ENCODE results near the gene IL6ST. TPM values are rescaled to one million over a fixed set of nuclear protein-coding genes. Genes with fewer than 3 reads are reported as not detected.
"Not testable (repeated sequence)": the region's sequence is repeated elsewhere in the genome, so short reads cannot be mapped to it uniquely, and the experiment has no call there.

The IL6ST gene
- total and polyA plus RNA-seq, 9 donors: 45.9 to 406 (median 169) TPM

DNA sequence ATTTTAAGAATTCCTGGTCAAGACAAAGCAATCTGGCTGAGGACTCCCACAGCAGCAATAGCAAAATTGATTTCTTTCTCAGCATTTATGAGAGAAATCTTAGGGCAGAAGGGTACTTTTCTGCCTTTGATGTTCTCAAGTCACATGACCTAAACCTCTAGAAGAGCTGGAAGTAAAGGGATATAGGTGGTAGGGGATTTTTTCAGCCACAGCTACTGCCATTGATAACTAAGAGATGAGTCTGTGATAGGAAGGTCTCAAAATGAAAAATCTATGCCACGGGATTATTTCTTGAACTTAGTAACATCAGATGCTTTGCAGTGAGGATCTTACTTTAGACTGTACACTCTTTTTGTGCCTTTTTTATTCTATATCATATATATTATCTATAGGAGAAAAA is 35.6 kb downstream of the IL6ST start:
- no peaks in the 10 kb centered on the region for H3K27me3 ChIP-seq
- TF ChIP-seq, protein P1, sequence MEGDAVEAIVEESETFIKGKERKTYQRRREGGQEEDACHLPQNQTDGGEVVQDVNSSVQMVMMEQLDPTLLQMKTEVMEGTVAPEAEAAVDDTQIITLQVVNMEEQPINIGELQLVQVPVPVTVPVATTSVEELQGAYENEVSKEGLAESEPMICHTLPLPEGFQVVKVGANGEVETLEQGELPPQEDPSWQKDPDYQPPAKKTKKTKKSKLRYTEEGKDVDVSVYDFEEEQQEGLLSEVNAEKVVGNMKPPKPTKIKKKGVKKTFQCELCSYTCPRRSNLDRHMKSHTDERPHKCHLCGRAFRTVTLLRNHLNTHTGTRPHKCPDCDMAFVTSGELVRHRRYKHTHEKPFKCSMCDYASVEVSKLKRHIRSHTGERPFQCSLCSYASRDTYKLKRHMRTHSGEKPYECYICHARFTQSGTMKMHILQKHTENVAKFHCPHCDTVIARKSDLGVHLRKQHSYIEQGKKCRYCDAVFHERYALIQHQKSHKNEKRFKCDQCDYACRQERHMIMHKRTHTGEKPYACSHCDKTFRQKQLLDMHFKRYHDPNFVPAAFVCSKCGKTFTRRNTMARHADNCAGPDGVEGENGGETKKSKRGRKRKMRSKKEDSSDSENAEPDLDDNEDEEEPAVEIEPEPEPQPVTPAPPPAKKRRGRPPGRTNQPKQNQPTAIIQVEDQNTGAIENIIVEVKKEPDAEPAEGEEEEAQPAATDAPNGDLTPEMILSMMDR (IDR thresholded peaks at IDR 0.05): no peak
- TF ChIP-seq POLR2A (IDR thresholded peaks at IDR 0.05) (no peak), EP300 (IDR thresholded peaks at IDR 0.05) (no peak)
- no peak overlapping the region for H3K27ac ChIP-seq
- intact Hi-C loops (cut with DNase I): no loop called here
- no peak overlapping the region for H3K4me3 ChIP-seq
- H3K4me1 ChIP-seq (ENCODE audit: insufficient read depth): no peaks in the 10 kb centered on the region
- 93 to 97% (median 97%) methylated on average over 1 of the region's 1 CpG for WGBS, 3 donors
- H3K36me3 ChIP-seq: no peaks in the 10 kb centered on the region
- no peaks in the 10 kb centered on the region for H3K9me3 ChIP-seq
- no peak for DNase-seq

DNA sequence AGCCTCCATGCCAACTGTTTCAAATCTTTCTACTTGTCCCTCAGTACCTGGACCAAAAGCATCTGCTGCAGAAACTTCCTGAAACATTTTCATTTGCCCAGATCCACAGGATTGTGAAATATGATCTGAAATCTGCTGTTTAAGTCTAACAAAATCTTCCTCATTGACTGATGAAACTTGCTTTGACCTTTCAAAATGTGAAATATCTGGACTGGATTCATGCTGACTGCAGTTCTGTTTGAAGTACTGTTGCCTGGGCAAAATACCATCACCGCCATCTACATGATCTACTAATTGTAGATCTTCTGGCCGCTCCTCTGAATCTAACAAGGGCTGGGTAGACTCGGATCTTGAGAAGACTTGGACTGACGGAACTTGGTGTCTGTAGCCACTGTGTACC is 53.6 kb downstream of the IL6ST start:
- H3K36me3 ChIP-seq; H3K9me3 ChIP-seq; H3K4me1 ChIP-seq (ENCODE audit: insufficient read depth); DNase-seq; intact Hi-C loops (cut with DNase I); H3K4me3 ChIP-seq; H3K27me3 ChIP-seq; H3K27ac ChIP-seq: not testable (repeated sequence)
- 93 to 99% (median 98%) methylated on average over 4 of the region's 4 CpGs for WGBS, 3 donors

DNA sequence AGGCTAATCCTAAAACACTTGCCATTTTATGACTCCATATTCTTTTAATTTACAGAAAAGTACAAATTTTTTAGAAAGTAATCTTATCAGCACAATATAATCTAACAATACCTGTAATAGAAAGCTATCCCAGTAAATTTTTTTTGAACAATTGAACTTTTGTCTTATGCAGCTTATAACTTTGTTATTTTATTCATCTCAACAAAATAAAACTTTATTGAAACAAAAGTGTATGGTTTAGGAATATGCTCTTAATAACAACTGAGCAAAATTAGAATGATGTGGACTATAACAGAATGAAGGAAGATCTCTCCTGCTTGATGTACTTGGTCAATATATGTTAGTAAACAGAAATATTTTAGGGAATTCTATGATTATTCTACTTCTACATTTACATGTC is 57.2 kb downstream of the IL6ST start:
- intact Hi-C loops (cut with DNase I): loop anchor here in 3 of 4 donors (5.0 to 10.0 kb wide), 2 partner anchors 265 to 267 kb away; no protein-coding TSS in a partner anchor
- DNase-seq: not testable (repeated sequence)

DNA sequence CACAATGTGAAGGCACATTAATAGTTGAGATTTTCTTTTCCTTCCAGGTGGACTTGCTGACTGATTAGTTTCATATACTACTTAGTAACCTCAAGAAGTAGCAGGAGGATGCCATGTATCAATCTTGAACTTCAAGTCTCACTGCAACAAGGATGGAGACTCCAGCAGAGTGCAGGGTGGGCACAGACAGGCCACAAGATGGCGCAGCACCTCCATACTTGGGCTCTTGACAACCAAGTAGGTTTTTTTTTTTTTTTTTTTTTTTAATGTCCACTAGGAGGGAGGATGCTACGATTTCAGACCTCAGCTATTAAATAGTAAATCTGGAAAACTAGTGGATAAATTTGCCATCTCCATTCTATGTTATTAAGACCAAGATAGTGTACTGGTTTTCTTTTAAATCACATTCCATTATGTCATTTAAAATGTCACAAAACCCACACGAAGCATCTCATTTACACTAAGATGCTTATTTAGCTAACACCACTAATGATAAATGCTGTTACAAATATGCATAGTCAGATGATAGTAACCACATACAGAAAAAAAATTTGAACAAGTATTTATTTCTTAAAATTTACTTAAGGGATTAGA is 58.6 kb downstream of the IL6ST start:
- no peaks in the 10 kb centered on the region for H3K9me3 ChIP-seq
- intact Hi-C loops (cut with DNase I): loop anchor here in 3 of 4 donors (5.0 to 10.0 kb wide), 2 partner anchors 266 to 269 kb away; no protein-coding TSS in a partner anchor
- no peak overlapping the region for H3K4me3 ChIP-seq
- no peak overlapping the region for H3K27ac ChIP-seq
- no peak for TF ChIP-seq POLR2A (IDR thresholded peaks at IDR 0.05)
- TF ChIP-seq, protein P1 (IDR thresholded peaks at IDR 0.05): peak; percentile 54 to 80 (median 69)
- WGBS, 3 donors: 25 to 29% (median 28%) methylated on average over 3 of the region's 3 CpGs
- DNase-seq: peak; percentile 78 to 89 (median 86)
- H3K36me3 ChIP-seq: no peaks in the 10 kb centered on the region
- no peaks in the 10 kb centered on the region for H3K27me3 ChIP-seq
- no peaks in the 10 kb centered on the region for H3K4me1 ChIP-seq (ENCODE audit: insufficient read depth)

More for the DNA sequence above, 57.2 kb downstream of the IL6ST start:
- not testable (repeated sequence) for H3K4me1 ChIP-seq (ENCODE audit: insufficient read depth); H3K4me3 ChIP-seq; H3K9me3 ChIP-seq; H3K27ac ChIP-seq; H3K27me3 ChIP-seq; H3K36me3 ChIP-seq

DNA sequence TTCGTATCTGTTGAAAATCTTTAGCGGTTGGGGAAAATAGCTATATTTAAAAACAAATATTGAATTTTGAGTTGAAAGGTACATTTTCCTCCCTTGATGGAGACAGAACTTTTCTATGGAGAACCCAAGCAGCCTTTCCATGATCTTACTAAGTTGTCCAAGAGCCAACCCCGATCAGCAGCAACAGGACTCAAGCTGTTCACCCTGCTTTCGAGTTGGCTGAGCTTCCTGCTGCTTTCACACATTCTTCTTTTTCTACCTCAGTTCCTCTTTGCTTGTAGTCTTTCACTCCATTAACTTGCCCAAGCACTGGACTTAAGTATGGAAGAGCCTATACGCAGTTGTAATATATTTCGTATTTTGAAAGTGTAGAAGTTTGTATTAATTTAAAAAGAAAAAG is 59.4 kb downstream of the IL6ST start:
- intact Hi-C loops (cut with DNase I): loop anchor here in 3 of 4 donors (5.0 to 10.0 kb wide), 2 partner anchors 267 to 269 kb away; no protein-coding TSS in a partner anchor
- Histone ChIP-seq H3K4me3 (no peak overlapping the region), H3K4me1 (ENCODE audit: insufficient read depth) (no peaks in the 10 kb centered on the region), H3K27me3 (no peaks in the 10 kb centered on the region), H3K9me3 (no peaks in the 10 kb centered on the region), H3K36me3 (no peaks in the 10 kb centered on the region), H3K27ac (no peak overlapping the region)
- WGBS, 3 donors: 89 to 91% (median 90%) methylated on average over 6 of the region's 6 CpGs
- TF ChIP-seq, protein P1 (IDR thresholded peaks at IDR 0.05): no peak
- TF ChIP-seq EP300 (IDR thresholded peaks at IDR 0.05): no peak
- DNase-seq: no peak
